ENCODE data around the gene DBNDD1. TPM values are rescaled to one million over a fixed set of nuclear protein-coding genes. Genes with fewer than 3 reads are reported as not detected.
A peak's percentile ranks its signal among the peaks of the same experiment; 100 is the strongest.

DBNDD1 gene
- total RNA-seq, 1 donor: 1.1 TPM

DNA sequence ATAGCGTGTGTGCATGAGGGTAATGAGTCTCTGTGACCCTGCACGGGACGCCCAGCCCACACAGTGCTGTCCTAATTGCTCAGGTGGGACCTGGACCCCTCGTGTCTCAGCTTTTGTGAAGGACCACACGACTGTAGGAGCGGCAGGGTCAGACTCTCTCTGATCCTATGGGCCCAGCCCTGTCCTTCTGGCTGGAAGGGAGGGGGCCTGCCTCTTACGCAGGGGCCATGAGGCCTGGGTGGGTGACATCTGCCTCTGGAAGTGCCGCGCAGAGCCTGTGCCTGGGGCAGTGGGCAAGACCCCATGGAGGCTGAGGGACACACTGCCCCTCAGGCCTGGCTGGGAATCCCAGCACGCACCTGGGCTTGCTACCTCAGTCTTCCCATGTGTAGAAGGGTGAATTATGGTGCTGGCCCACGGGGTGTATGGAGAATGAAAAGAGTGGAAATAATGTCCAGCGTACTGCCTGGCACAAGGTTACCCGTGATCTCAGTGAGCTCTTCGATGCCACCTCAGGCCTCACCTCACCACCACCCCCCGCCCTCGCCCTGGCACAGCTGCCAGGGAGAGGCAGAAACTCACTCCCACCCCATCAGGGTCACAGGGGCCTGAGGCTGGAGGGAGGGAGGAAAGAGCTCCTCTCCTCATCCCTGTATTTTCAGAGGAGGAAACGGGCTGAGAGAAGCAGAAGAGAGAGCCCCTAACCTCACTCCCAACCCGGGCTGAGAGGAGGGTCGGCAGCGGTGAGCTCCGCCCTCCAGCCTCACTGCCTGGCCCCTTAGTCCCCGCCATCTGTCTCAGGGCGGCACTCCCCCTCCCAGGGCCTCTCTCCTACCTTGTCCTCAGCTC lies 27.1 kb upstream of the DBNDD1 start:
- H3K4me2 ChIP-seq (ENCODE audit: insufficient read depth, low read length): peak overlapping the region; percentile 86
- H3K4me1 ChIP-seq (ENCODE audit: insufficient read depth, low read length): peaks cover 11% of the 10 kb centered on the region
- H3K4me3 ChIP-seq (ENCODE audit: insufficient read depth, low read length): peak overlapping the region; percentile 64
- no peak for TF ChIP-seq CTCF (IDR thresholded peaks at IDR 0.05; ENCODE audit: extremely low read depth, low read depth, low read length)
- H3K27ac ChIP-seq (ENCODE audit: low read depth, low read length): no peak overlapping the region
- H2AFZ ChIP-seq (ENCODE audit: low read length): peak overlapping the region; percentile 80
- no peaks in the 10 kb centered on the region for H3K27me3 ChIP-seq (ENCODE audit: insufficient read depth, low read length)
- no peaks in the 10 kb centered on the region for H3K9me3 ChIP-seq (ENCODE audit: low read depth, low read length)
- DNase-seq (ENCODE audit: insufficient read length, low spot score, missing footprints): peak; percentile 78
- H4K20me1 ChIP-seq (ENCODE audit: insufficient read depth, low read length): no peaks in the 10 kb centered on the region
- H3K79me2 ChIP-seq (ENCODE audit: insufficient read depth, low read length): no peaks in the 10 kb centered on the region
- H3K36me3 ChIP-seq (ENCODE audit: insufficient read depth, low read length): peaks cover 13% of the 10 kb centered on the region

DNA sequence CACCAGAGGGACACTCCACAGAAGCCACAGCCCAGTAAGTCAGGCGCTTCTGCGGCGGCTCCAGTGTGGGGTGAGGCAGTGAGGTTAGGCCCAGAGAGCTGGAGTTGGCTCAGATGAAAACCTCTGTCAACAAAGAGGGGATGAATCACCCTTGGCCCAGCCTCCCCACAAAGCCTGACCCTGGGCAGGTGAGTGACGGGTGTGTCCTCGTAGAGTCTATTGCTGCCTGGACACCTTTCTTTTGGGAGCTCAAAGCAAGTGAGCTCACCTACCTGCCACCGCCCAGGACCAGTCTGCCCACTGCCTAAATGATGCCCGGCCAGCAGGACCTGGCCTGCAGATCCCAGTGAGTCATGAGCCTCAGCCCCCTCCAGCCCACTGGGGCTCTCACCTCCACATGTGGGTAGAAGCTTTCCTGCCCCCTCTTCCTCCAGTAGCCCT lies 24.9 kb upstream of the DBNDD1 start:
- Histone ChIP-seq H2AFZ (ENCODE audit: low read length) (no peak overlapping the region), H3K4me2 (ENCODE audit: insufficient read depth, low read length) (no peak overlapping the region), H3K27me3 (ENCODE audit: insufficient read depth, low read length) (no peaks in the 10 kb centered on the region), H3K4me1 (ENCODE audit: insufficient read depth, low read length) (peaks cover 11% of the 10 kb centered on the region), H3K4me3 (ENCODE audit: insufficient read depth, low read length) (no peak overlapping the region), H3K9me3 (ENCODE audit: low read depth, low read length) (no peaks in the 10 kb centered on the region), H3K27ac (ENCODE audit: low read depth, low read length) (no peak overlapping the region), H3K79me2 (ENCODE audit: insufficient read depth, low read length) (no peaks in the 10 kb centered on the region), H3K36me3 (ENCODE audit: insufficient read depth, low read length) (peaks cover 17% of the 10 kb centered on the region), H4K20me1 (ENCODE audit: insufficient read depth, low read length) (no peaks in the 10 kb centered on the region)
- TF ChIP-seq CTCF (IDR thresholded peaks at IDR 0.05; ENCODE audit: extremely low read depth, low read depth, low read length): no peak
- peak; percentile 87 for DNase-seq (ENCODE audit: insufficient read length, low spot score, missing footprints)

DNA sequence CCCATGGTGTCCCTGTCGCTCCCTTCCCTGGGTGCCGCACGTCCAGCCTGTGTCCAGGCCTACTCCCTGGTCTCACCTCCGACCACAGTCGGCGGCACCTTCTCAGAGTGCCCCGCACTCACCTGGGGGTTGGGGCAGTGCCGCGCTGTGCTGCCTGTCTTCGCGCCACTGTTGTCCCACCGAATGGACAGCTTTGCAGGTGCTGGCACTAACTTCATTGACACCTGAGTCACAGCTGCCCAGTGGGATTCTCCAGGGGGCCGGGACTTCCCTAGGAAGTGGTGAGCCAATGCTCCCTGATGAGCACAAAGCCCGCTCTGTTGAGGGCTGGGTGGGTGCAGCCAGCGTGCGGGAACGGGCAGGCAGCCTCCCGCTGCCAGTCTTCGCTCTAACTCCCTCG lies 24.3 kb upstream of the DBNDD1 start:
- Histone ChIP-seq H3K4me1 (ENCODE audit: insufficient read depth, low read length) (peaks cover 11% of the 10 kb centered on the region), H3K27me3 (ENCODE audit: insufficient read depth, low read length) (no peaks in the 10 kb centered on the region), H3K79me2 (ENCODE audit: insufficient read depth, low read length) (no peaks in the 10 kb centered on the region), H3K4me2 (ENCODE audit: insufficient read depth, low read length) (no peak overlapping the region), H3K9me3 (ENCODE audit: low read depth, low read length) (no peaks in the 10 kb centered on the region), H4K20me1 (ENCODE audit: insufficient read depth, low read length) (no peaks in the 10 kb centered on the region), H2AFZ (ENCODE audit: low read length) (no peak overlapping the region), H3K36me3 (ENCODE audit: insufficient read depth, low read length) (peaks cover 20% of the 10 kb centered on the region), H3K27ac (ENCODE audit: low read depth, low read length) (no peak overlapping the region), H3K4me3 (ENCODE audit: insufficient read depth, low read length) (no peak overlapping the region)
- peak; percentile 83 for DNase-seq (ENCODE audit: insufficient read length, low spot score, missing footprints)
- no peak for TF ChIP-seq CTCF (IDR thresholded peaks at IDR 0.05; ENCODE audit: extremely low read depth, low read depth, low read length)

- TF ChIP-seq CTCF (IDR thresholded peaks at IDR 0.05; ENCODE audit: extremely low read depth, low read depth, low read length): no peak
- no peaks in the 10 kb centered on the region for H4K20me1 ChIP-seq (ENCODE audit: insufficient read depth, low read length)
- peaks cover 25% of the 10 kb centered on the region for H3K36me3 ChIP-seq (ENCODE audit: insufficient read depth, low read length)
- H3K9me3 ChIP-seq (ENCODE audit: low read depth, low read length): no peaks in the 10 kb centered on the region
- peaks cover 11% of the 10 kb centered on the region for H3K4me1 ChIP-seq (ENCODE audit: insufficient read depth, low read length)
- DNase-seq (ENCODE audit: insufficient read length, low spot score, missing footprints): no peak
- H2AFZ ChIP-seq (ENCODE audit: low read length): no peak overlapping the region
- H3K79me2 ChIP-seq (ENCODE audit: insufficient read depth, low read length): no peaks in the 10 kb centered on the region
- H3K4me3 ChIP-seq (ENCODE audit: insufficient read depth, low read length): no peak overlapping the region
- no peaks in the 10 kb centered on the region for H3K27me3 ChIP-seq (ENCODE audit: insufficient read depth, low read length)
- H3K27ac ChIP-seq (ENCODE audit: low read depth, low read length): no peak overlapping the region
- no peak overlapping the region for H3K4me2 ChIP-seq (ENCODE audit: insufficient read depth, low read length)
These were observed 23.8 kb upstream of the DBNDD1 start for GRCh38 chr16:90042946-90043514.
